Lung microvascular endothelial cell (primary cell): ENCODE measurements around the gene USP22. TPM values are rescaled to one million over a fixed set of nuclear protein-coding genes. Genes with fewer than 3 reads are reported as not detected.

Experiments
- DNase-seq, 2 donors: peaks; one replicate each; pipeline versions ENCODE4 v3.0.0 to v3.0.0-alpha.2; 2010; ENCODE audit warnings: low read depth in 2 of 2
- total RNA-seq: library from RNA; depleted of rRNA; stranded (reverse); fragments of >200 nt; gene quantifications from 2 replicates; pipeline ENCODE4 v1.2.1, GENCODE V29; 2014

USP22 gene
- total RNA-seq, 1 donor from 2014 or later: 194 TPM

- DNase-seq: no peak
Measured at GRCh38 chr17:21002309-21003006, 40.4 kb downstream of the USP22 start.

- DNase-seq: no peak
Measured at GRCh38 chr17:21001813-21002221, 41.0 kb downstream of the USP22 start.

- DNase-seq: no peak
Measured at GRCh38 chr17:21001111-21001812, 41.5 kb downstream of the USP22 start.

- no peak for DNase-seq
Measured at GRCh38 chr17:20999841-21000532, 42.8 kb downstream of the USP22 start.

GRCh38 chr17:20999044-20999573 lies 43.7 kb downstream of the USP22 start:
- DNase-seq: no peak

- no peak for DNase-seq
Measured at GRCh38 chr17:20998571-20999043, 44.2 kb downstream of the USP22 start.

GRCh38 chr17:20997711-20998570 lies 44.9 kb downstream of the USP22 start:
- DNase-seq: no peak

GRCh38 chr17:20996724-20997615 lies 45.8 kb downstream of the USP22 start:
- DNase-seq: no peak

- no peak for DNase-seq
Measured at GRCh38 chr17:20995873-20996723, 46.7 kb downstream of the USP22 start.

GRCh38 chr17:20995164-20995872 lies 47.5 kb downstream of the USP22 start:
- no peak for DNase-seq

- no peak for DNase-seq
Measured at GRCh38 chr17:20994779-20995149, 48.0 kb downstream of the USP22 start.

- no peak for DNase-seq
Measured at GRCh38 chr17:20993863-20994778, 48.7 kb downstream of the USP22 start.

GRCh38 chr17:20992987-20993862 lies 49.6 kb downstream of the USP22 start:
- DNase-seq: peak; percentile 73 to 88

- no peak for DNase-seq
Measured at GRCh38 chr17:20992416-20992815, 50.4 kb downstream of the USP22 start.

GRCh38 chr17:20991276-20992037 lies 51.4 kb downstream of the USP22 start:
- no peak for DNase-seq
